ENCODE measurements around the gene LIN54.
"Not testable (repeated sequence)": the region's sequence is repeated elsewhere in the genome, so short reads cannot be mapped to it uniquely, and the experiment has no call there.

LIN54 gene

DNA sequence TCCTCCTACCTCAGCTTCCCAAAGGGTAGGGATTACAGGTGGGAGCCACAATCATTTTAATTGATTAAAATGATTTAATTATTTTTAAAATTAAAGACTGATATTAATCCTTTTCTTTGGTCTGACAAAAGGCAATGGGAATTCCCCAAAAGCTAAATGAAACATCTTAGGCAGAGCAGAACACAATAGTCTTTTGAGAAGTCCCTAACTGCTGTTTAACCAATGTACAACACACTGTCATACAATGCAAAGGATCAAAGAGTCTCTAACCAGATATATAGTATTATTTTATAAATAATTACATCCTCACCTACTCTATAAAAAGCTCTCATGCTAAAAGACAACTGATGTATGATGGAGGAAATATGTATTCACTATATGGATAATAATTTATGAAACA, 63.1 kb downstream of the LIN54 start:
- DNase-seq (ENCODE audit: low read depth in 3 of 3): no peak

GRCh38 chr4:82939414-82939813, 71.2 kb downstream of the LIN54 start:
- no peak for DNase-seq (ENCODE audit: low read depth in 3 of 3)

- DNase-seq (ENCODE audit: low read depth in 3 of 3): no peak
Measured at GRCh38 chr4:82934441-82934840, 76.2 kb downstream of the LIN54 start.

DNA sequence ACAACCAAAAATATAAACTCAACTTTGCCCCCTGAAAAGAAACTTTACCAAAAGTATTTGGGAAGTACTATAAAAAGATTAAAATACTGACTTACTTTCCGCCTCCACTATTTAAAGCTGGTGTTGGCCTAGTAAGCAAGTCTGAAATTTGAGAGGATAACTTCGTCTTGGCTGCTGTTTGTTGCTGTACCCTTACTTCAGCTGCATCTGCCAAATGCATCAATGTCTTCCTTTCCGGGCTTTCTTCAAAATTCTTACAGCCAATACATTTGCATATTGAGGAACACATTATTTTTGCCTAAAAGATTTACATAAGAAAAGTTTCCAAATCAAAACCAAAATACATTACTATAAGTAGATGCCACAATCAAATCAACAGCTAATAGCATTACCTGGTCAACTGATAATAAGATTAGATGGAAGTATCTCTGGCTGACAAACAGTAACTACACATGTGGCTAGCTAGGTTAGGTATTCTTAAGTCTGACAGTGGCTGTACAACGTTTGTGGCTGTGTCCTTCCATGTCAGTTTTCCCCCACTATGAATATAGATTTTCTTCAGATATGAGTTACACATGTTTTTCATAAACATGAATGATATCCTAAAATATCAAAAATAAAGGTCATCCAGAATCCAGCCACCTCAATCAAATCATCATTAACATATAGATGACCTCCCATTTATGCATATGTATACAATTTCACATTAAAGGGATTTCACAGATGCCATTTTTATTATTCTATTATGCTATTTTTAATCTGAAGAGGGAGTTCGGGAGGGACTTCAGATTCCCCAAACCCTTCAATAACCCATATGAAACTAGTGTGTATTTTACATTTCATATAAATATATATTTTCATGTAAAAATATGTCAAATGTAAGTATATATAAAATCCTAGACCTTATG, 79.5 kb downstream of the LIN54 start:
- DNase-seq (ENCODE audit: low read depth in 3 of 3): no peak

- DNase-seq (ENCODE audit: low read depth in 3 of 3): no peak
Measured at GRCh38 chr4:82921795-82922194, 88.8 kb downstream of the LIN54 start.

GRCh38 chr4:82919386-82919785, 91.2 kb downstream of the LIN54 start:
- no peak for DNase-seq (ENCODE audit: low read depth in 3 of 3)

DNA sequence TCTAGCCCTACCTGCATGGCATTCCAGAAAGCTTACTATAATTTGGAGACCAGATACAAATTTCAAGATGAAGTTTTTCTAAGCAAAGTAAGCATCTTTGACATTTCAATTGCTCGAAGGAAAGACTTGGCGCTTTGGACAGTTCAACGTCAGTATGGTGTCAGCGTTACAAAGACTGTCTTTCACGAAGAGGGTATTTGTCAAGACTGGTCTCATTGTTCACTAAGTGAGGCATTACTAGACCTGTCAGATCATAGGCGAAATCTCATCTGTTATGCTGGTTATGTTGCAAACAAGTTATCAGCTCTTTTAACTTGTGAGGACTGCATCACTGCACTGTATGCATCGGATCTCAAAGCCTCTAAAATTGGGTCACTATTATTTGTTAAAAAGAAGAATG, 92.5 kb downstream of the LIN54 start:
- DNase-seq (ENCODE audit: low read depth in 3 of 3): no peak

GRCh38 chr4:82913968-82914367, 96.7 kb downstream of the LIN54 start:
- not testable (repeated sequence) for DNase-seq (ENCODE audit: low read depth in 3 of 3)

GRCh38 chr4:82913305-82913704, 97.3 kb downstream of the LIN54 start:
- no peak for DNase-seq (ENCODE audit: low read depth in 3 of 3)

DNA sequence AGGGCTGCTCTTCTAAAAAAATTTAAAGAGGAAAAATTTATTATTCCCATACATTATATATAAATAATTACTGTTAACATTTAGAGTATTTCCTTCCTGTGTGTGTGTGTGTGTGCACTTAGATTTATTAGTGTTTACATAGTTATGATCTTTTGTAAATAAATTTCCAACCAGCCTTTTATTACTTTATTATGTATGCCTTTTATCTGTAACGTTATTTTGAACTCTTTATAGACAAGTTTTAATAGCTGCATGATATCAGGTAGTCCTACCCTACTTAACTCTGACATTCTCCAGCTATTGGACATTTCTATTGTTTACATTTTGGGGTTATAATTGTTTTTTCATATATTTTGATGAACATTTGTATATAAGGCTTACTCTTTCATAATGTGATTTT, 101.3 kb downstream of the LIN54 start:
- DNase-seq (ENCODE audit: low read depth in 3 of 3): no peak

DNA sequence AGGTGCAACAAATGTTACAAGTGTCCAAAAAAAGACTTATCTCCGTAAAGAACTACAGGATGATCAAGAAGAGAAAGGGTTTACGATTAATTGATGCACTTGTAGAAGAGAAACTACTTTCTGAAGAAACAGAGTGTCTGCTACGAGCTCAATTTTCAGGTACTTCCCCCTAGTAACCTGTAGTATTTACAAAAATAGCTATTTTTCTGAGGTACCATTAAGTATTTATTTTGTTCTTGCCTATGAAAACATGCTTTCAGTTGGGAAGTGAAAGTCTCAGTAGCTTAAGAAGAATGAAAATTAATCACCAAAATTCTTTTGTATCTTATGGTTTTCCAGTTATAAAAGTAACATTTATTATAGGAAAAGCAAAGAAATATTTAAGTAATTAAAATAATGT, 104.2 kb downstream of the LIN54 start:
- no peak for DNase-seq (ENCODE audit: low read depth in 3 of 3)

DNA sequence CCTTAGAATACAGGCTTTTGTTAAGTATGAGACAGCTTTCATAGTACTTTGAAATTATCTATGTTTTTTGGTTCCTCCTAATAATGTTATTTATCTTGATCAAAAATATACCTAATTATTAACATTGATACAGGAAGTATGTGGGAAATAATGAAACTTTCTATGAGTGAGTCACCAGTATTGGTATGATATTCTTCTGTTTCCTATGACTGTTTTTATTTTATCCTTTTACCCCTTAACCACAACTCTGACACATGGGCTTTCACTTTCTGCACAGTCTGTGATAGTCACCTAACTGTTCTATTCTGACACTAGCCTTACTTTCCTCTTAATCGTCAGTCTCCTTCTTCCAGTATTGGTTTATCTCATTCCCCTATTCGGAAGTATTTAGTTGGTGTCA, 105.4 kb downstream of the LIN54 start:
- DNase-seq (ENCODE audit: low read depth in 3 of 3): peak in 1 of 3 donors; percentile 6

DNA sequence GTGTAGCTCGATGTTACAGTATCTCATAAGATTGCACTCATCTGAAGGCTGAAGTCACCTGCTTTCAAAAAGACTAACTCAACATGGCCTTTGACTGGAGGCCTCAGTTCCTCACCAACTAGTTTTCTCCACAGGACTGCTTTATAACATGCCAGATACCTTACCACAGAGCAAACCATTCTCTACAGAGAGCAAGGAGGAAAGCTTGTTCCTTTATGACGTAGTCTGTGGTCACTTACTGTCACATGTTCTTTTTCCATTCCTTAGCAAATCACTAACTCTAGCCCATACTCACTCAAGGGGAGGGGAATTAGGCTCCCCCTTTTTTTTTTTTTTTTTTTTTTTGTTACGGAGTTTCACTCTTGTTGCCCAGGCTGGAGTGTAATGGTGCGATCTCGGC, 106.9 kb downstream of the LIN54 start:
- DNase-seq (ENCODE audit: low read depth in 3 of 3): peak in 1 of 3 donors; percentile 9

GRCh38 chr4:82901183-82901718, 109.4 kb downstream of the LIN54 start:
- no peak for DNase-seq (ENCODE audit: low read depth in 3 of 3)

DNA sequence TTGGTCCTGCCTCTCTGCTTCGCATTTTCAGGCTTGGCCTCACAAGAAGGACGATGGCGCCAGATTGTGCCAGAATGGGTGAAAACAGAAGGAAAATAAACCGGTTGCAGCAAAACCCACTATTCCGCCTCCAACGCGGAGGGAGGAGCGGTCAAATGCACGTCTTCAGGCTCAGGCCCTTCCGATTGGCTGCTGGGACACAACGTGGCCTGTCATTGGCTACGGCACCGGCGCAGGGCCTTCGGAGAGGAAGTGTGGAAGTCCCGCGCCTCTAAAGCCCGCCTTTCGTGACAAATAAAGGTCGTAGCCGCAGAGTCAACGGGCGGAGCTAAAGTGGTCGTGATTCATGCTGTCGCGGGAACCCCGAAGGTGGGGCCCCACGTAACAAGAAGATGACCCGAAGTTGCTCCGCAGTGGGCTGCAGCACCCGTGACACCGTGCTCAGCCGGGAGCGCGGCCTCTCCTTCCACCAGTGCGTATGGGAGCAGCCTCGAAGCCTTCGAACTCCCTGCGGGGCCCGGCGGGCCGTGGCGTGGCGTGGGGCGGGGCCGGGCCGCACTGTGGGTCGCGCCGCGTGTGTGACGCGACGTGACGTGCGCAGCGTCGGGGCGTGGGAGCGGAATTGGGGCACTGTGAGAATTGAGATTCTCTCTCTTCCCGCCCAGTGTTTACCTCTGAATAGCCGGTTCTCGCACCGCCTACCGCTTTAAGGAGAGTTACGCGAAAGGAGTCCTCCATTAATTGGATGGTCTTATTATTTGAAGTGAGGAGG, 110.0 kb downstream of the LIN54 start, which contains the start of gene THAP9:
THAP9 (plus strand) TSS at position 325 of the 772 bp plus-strand sequence; CDS start at position 393, 68 bp downstream.
- peak; percentile 92 to 99 (median 94) for DNase-seq (ENCODE audit: low read depth in 3 of 3)

DNA sequence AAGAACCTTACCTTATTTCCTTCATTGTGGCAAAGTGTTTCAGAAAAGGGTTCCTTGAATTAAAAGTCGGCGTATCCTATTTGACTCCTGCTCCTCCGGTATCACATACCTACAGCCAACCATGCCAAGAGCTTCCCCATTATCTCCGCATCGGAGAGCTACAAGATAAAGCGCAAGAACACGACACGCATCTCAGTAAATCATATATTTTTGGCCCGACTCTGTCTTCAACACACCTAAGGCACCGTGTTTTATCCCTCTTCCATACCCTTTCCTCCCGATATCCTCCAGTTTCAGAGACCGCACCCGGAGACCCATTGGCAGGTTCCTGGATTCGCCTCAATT, 110.6 kb downstream of the LIN54 start:
- DNase-seq (ENCODE audit: low read depth in 3 of 3): no peak

GRCh38 chr4:82899374-82900065, 111.1 kb downstream of the LIN54 start:
- DNase-seq (ENCODE audit: low read depth in 3 of 3): no peak

DNA sequence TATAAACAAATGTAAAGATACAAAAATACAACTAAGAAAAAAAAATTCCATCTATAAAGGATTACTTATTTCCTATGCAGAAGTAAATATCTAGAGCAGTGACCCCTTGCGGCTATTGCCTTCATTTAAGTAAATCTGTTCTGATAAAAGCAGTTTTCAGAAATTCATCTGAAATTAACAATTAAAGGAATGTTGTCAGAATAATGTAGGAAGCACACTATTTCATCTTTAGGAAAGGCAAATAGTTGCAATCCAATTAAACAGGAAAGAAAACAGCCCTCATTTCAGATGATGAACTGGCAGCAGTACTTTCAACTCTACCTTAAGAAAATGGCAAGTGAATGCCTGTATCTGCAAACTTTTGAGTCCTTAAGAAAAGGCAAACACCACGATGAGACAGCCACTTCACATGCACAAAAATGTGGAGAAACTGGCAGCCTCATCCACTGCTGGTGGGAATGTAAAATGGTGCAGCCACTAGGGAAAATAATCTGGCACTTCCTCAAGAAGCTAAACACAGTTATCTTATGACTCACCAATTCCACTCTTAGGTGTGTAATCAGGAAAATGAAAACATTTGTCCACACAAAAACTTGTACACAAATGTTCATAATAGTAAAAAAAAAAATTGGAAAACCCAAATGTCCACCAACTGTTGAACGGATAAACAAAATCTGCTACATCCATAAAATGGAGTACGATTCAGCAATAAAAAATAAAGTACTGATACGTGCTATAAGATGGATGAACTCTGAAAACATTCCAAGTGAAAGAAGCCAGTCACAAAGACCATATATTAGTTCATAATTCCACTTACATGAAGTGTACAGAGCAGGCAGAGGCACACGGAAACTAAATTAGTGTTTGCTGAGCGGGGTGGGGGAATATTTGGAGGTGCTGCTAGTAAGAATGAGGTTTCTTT, 112.0 kb downstream of the LIN54 start:
- DNase-seq (ENCODE audit: low read depth in 3 of 3): no peak

- DNase-seq (ENCODE audit: low read depth in 3 of 3): no peak
Measured at GRCh38 chr4:82896755-82897154, 113.9 kb downstream of the LIN54 start.

- DNase-seq (ENCODE audit: low read depth in 3 of 3): no peak
Measured at GRCh38 chr4:82893942-82894341, 116.7 kb downstream of the LIN54 start.

DNA sequence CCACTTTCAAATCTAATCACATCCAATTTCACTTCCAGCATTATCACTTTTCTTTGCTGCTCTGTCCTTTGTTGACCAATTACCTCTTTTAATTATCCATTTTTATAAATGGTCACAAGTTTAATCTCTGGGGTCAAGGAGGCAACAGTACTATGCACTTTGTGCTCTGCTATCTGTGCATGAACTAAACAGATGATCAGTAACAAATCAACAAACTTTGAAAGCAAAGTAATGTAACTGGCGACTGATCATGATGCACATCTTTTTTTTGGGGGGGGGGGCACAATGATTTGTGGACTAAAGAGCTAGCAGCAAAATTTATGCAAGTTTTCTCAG, 118.2 kb downstream of the LIN54 start:
- DNase-seq (ENCODE audit: low read depth in 3 of 3): no peak
